Measurements from ENCODE around the gene THAP4.

GRCh38 chr2:241619597-241620418 lies 17.1 kb downstream of the THAP4 start:
- TF ChIP-seq RAD21 (IDR thresholded peaks at IDR 0.05; ENCODE audit: low read length): no peak
- no peak for TF ChIP-seq CTCF (IDR thresholded peaks at IDR 0.05)
- TF ChIP-seq NFIC (IDR thresholded peaks at IDR 0.05; ENCODE audit: borderline replicate concordance): no peak
- TF ChIP-seq PBX3 (IDR thresholded peaks at IDR 0.05): no peak
- TF ChIP-seq CHD2 (IDR thresholded peaks at IDR 0.05; ENCODE audit: low read length, partially characterized antibody): no peak
- TF ChIP-seq MEF2A (IDR thresholded peaks at IDR 0.05; ENCODE audit: borderline replicate concordance, low read depth): no peak
- no peak for TF ChIP-seq RFX5 (IDR thresholded peaks at IDR 0.05; ENCODE audit: low read length)
